CD4-positive, alpha-beta T cell treated with Interleukin-6 for 4 hours (primary cell): ENCODE results near the gene P2RY11.
A peak's percentile ranks its signal among the peaks of the same experiment; 100 is the strongest.

Experiments used
- DNase-seq: peaks from one replicate; pipeline ENCODE4 v3.0.0-alpha.2; 2020; ENCODE audit warnings: mixed read lengths

The P2RY11 gene

DNA sequence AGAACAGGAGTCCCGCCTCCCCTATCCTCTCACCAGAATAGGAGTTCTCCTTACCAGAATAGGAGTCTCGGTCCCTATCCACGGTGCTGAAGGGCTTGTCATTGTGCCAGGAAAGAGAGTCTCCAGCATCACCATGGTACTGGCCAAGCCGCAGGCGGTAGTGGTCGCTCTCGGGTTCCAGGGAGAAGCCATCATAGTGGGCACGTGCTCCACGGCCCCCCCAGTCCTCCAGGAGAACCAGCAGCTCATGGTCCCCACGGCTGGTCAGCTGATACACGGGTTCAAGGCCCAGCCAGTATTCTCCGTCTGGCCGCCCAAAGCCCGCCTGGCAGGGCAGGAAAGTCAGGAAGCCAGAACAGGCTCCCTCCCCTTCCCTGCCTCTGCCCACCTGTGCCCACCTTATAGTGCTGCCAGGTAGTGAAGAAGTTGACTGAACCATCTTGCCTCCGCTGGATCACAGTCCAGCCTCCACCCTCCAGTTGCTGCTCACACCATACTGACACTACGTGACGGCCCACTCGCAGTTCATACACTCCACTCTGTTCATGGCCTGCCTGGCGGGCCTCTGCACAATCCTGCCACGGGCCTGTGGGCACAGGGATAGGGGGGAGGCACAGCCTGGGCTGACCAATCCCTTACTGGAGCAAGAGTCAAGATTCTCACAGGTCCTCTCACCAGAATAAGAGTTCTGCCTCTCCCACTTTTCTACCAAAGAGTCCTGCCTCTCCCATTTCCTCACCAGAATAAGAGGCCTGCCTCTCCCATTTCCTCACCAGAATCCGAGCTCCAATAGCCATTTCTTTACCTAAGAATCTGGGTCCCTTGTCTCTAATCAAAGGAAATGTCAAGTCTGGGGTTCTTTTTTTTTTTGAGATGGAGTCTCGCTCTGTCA lies 18.0 kb upstream of the P2RY11 start:
- DNase-seq, result no peak

DNA sequence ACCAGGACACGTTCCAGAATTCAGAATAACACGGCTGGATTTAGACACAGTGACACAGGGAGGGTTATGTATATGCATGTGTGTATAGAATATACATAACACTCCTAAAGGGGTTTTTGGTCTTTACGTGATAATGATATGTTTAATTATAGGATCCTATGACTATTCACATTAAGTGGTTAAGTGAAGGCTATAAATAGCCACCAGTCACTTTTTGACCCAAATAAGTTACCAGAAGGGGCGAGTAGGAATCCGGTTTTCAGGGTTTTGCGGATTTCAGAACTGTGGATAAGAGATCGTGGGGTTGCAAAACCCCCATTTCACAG lies 15.9 kb upstream of the P2RY11 start:
- no peak for DNase-seq

DNA sequence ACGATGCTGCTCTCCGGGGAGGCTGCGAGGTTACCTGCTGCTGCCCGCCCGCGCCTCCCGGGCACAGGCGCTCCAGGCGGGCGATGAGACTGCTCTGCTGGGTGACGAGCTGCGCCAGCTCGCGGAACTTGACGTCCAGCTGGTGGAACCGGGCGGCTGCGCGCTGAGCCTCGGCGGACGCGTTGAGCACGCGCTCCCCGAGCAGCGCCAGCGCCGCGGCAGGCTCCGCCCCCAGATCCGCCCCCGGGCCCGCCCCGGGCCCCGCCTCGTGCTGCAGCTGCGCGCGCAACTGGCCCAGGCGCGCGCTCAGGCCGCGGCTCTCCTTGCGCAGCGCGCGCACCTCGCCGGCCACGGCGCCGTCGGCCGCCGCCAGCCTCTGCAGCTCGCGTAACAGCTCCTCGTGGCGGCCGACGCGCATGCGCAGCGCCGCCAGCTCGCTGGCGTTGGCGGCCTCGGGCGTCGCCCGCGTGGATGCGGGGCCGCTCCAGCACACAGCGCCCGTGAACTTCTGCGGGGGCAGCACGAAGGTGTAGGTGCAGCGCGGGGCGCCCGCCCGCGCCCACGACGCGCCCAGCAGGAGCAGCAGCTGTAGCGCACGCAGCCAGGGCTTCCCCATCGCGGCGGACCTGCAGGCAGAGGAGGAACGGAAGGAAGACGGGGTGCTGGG lies 15.4 kb upstream of the P2RY11 start:
- peak; percentile 90 for DNase-seq

DNA sequence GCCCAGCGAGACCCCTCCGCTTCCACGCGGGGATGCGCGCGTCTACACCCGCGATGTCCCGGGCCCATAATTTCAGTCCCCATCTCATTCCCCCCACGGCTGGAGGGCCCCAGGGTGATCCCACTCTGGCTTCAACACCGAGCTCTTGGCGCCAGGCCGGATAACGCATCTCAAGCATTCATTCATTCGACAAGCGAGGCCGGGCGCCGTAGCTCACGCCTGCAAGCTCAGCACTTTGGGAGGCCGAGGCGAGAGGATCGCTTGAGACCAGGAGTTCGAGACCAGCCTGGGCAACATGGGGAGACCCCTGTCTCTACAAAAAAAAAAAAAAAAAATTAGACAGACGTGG lies 14.9 kb upstream of the P2RY11 start:
- DNase-seq, result no peak

DNA sequence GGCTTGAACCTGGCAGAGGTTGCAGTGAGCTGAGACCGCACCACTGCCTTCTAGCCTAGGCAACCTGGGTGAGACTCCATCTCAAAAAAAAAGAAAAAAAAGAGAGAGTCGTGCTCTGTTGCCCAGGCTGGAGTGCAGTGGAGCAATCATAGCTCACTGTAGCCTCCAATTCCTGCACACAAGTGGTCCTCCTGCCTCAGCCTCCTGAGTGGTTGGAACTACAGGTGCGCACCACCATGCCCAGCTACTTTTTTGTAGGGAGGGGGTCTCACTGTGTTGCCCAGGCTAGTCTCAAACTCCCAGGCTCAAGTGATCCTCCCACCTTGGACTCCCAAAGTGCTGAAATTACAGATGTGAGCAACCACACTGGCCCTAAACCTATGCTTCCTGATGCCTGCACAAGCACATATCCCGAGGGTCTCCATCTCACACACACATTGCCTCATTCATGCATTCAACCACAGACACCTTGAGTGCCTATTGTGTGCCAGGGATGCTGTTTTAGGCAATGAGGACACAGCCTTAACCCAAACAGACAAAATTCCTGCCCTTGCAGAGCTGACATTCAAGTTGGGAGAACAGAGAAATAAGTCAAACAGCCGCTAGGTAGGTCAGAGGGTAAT lies 11.2 kb upstream of the P2RY11 start:
- no peak for DNase-seq

DNA sequence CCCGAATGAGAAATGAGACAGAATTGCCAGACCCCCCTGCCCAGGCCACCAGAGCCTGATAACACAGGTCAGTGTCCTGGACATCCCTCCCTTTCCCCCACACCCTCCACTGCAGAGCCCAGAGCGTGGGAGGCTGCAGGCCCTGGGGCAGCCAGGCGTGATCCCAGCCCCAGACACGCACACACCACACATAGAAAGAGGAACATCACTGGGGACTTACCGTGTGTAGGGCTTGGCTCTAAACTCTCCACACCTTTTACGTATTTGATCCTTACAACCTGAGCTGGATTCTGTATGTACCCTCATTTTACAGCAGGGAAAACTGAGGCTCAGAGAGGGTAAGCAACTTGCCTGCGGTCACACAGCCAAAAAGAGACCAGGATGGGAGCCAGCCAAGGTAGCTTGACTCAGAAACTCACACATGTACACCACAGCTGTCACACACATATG lies 8.7 kb upstream of the P2RY11 start:
- DNase-seq, result no peak

DNA sequence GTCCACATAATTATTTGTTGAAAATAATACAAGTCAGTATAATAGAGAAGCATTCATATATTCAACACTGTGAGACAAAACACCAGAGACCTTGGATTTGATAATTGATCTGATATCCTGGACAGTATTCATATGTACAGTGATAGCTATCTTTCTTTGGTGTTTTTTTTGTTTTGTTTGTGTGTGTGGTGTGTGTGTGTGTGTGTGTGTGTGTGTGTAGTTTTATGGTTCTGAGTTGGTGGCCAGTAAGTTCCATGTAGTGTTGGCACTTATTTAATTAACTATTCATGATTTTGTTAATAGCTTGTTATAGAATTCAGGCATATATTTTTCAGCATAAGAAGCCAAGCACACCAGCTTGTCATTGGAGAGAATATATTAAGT lies 7.4 kb upstream of the P2RY11 start:
- no peak for DNase-seq

DNA sequence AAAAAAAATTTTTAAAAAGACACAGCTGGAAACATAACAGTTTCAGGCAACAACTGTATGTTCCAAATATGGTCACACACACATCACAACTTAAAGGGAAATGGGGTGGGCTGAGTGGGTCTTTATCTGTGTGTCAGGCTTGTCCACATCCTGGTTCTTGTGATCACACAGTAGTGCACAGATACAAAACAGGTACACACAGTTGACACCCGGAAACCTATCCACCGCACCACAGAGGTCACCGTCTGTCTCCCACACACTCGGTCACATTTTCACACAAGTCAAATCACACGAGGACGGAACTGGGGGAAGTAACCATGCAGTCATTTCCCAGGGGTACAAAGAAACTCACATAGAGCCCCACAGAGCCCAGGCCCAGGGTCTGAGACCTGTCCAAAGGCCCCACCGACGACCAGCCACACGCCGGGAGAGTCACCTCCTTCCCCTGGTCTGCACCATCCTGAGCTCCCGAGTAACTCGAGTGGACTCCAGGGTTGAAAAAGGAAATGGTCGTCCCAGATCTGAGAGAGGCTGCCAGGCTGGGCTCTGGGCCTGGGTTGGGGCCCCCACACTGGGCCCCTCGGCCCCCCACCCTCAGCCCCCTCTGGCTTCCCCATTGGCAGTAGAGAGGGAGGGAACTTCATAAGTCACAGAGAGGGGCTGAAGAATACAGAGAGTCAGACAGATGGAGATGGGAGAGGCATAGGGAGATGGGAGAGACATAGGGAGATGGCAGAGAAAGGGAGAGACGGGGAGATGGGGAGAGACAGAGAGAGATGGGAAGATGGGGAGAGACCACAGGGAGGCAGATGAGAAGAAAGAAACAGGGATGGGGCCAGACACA lies 6.6 kb upstream of the P2RY11 start:
- DNase-seq, result peak; percentile 84

DNA sequence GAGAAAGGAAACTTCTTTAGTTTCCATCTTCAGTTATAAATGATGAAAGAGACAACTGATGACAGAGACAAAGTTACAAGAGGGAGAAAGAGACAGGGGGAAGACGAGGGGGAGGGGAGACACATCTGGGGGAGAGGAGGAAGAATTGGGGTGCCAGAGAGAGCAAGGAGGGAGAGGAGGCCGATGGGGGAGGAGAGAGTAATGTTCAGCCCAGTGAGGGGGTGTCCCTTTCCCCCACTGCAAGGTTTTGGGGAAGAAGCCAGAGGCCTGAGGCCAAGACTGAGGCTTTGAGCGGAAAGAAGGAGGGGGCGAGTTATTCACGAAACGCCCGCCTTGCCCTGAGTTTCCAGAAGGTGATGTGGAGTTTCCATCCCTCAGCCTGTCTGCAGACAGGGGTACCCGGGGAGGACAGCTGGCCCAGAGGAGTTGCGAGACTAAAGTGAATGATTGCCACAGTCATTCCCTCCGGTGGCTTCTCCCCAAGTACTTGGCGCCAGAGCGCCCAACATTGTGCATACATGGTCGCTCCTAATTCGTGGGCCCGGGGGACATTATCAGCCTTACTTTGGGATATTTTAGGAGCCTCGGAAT lies 5.9 kb upstream of the P2RY11 start:
- DNase-seq, result peak; percentile 34

DNA sequence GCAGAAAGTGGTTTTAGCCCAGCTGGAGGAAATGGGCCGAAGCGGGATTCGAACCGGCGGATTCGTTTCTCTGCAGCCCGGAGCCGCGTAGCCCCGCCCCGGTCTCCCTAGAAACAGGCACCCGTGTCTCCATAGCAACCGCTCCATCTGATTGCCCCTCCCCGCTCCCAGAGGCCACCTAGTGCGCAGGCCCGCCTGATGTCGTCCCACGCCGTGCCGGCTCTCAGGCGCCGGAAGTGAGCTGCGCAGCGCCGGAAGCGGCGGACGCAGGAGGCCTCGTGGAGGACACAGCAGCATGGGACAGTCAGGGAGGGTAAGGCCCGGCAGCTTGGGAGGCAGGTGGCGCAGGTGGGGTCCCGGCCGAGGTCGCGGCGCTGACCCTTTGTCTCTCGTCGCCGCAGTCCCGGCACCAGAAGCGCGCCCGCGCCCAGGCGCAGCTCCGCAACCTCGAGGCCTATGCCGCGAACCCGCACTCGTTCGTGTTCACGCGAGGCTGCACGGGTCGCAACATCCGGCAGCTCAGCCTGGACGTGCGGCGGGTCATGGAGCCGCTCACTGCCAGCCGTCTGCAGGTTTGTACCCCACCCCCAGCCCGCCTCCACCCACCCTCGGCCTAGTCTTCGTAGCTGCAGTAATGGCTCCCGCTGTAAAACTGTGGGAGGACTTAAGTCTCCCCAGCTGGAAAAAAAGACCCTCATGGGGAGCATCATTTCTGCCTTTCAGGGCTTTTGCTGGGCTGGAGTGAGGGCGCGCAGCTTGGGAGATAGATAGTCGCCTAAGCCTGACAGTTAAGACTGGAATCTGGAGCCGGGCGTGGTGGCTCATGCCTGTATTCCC lies 5.2 kb upstream of the P2RY11 start, which contains the start of gene PPAN:
TSS of gene PPAN (plus strand) at position 263 of the 837 bp plus-strand sequence. CDS start at position 296, 33 bp downstream.
- DNase-seq, result peak; percentile 98

DNA sequence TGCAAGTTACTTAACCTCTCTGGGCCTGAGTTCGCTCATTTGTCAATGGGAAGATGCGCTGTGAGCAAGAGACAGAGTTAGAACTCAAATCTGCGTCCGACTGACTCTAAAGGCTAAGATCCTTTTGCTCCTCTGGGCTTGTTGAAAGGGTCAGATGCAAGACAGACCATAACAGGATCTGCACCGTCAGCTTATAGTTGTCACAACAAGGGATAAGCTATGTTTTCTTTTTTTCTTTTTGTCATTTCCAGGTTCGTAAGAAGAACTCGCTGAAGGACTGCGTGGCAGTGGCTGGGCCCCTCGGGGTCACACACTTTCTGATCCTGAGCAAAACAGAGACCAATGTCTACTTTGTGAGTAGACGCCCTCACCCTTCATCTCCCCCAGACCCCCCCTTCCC lies 4.2 kb upstream of the P2RY11 start:
- no peak for DNase-seq

DNA sequence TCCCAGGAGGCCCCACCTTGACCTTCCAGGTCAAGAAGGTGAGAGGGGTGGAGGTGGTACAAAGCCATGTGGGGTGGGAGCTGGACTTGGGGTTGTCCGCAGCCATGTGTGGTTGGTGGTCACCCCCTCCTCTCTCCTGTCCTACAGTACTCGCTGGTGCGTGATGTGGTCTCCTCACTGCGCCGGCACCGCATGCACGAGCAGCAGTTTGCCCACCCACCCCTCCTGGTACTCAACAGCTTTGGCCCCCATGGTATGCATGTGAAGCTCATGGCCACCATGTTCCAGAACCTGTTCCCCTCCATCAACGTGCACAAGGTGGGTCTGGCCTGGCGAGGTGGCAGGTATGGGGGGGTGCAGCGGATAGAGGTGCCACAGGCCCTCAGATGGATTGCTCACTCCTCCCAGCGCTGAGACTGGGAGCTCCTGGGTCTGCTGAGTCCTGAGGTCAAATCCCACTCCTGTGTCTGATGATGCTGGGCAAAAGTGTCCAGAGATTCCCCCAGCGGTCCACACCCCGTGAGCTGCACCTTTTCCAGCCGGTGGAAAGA lies 3.6 kb upstream of the P2RY11 start:
- DNase-seq, result no peak

DNA sequence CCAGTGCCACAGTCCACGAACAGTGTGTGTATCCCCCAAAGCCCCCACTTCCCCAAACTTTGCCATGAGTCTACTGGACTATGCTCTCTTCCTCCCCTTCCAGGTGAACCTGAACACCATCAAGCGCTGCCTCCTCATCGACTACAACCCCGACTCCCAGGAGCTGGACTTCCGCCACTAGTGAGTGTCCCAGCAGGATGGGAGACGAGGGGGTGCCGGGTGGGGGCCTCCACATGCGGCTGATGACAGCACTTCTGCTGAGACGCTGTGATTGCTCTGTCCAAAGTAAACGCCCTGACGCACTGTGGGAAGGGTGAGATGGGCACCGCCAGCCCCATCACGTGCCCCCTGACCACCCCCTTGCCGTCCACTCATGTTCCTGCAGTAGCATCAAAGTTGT lies 2.0 kb upstream of the P2RY11 start:
- DNase-seq, result no peak

DNA sequence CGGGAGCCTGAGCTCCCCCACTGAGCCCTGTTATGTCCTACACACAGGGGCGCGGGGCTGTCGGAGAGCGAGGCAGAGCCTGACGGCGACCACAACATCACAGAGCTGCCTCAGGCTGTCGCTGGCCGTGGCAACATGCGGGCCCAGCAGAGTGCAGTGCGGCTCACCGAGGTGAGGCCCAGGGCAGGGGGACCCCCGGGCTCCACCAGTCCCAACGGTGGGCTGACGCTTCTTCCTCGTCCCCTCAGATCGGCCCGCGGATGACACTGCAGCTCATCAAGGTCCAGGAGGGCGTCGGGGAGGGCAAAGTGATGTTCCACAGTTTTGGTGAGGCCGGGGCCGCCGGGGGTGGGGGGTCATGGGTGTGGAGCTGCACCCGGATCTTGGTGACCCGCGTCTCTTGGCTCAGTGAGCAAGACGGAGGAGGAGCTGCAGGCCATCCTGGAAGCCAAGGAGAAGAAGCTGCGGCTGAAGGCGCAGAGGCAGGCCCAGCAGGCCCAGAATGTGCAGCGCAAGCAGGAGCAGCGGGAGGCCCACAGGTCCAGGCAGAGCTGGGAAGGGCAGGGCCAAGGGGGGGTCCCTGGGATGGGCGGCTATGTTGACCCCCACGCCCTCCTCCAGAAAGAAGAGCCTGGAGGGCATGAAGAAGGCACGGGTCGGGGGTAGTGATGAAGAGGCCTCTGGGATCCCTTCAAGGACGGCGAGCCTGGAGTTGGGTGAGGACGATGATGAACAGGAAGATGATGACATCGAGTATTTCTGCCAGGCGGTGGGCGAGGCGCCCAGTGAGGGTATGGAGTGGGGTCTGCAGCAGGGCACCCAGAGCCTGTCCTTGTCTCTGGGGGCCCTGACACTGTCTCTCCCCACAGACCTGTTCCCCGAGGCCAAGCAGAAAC lies 1.2 kb upstream of the P2RY11 start:
- no peak for DNase-seq

DNA sequence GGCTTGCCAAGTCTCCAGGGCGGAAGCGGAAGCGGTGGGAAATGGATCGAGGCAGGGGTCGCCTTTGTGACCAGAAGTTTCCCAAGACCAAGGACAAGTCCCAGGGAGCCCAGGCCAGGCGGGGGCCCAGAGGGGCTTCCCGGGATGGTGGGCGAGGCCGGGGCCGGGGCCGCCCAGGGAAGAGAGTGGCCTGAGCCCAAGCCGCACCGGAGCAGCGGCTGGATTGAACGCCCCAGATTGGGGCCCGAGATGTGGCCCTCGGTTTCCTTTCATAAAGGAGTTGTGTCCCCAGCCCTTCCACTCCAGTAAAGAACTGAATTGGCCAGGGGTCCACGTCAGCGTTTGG lies 548 bp upstream of the P2RY11 start:
- DNase-seq, result no peak

DNA sequence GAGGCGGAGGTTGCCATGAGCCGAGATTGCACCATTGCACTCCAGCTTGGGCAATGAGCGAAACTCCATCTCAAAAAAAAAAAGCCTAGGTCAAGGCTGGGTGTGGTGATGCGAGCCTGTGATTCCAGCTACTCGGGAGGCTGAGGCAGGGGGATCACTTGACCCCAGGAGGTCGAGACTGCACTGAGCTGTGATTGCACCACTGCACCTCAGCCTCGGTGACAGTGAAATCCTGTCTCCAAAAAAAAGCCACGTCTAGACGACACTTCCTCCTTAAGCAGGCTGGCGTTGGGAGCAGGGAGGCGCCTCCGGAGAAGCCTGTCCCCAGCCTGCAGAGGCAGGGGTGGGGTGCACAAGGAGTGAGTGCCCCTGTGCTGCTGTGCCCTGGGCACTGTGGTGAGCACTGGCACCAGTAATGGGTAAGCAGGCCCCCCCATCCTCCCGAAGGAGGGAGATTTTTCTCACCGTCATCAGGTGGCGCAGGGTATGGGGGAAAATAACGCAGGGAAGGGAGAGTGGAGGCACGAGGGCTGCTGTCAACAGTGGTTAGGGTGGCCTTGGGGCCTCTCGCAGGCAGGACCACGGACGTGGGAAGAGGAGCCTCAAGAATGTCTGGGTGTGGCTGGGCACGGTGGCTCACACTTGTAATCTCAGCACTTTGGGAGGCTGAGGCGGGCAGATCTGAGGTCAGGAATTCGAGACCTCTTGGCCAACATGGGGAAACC lies 706 bp downstream of the P2RY11 start:
- DNase-seq, result peak; percentile 27

DNA sequence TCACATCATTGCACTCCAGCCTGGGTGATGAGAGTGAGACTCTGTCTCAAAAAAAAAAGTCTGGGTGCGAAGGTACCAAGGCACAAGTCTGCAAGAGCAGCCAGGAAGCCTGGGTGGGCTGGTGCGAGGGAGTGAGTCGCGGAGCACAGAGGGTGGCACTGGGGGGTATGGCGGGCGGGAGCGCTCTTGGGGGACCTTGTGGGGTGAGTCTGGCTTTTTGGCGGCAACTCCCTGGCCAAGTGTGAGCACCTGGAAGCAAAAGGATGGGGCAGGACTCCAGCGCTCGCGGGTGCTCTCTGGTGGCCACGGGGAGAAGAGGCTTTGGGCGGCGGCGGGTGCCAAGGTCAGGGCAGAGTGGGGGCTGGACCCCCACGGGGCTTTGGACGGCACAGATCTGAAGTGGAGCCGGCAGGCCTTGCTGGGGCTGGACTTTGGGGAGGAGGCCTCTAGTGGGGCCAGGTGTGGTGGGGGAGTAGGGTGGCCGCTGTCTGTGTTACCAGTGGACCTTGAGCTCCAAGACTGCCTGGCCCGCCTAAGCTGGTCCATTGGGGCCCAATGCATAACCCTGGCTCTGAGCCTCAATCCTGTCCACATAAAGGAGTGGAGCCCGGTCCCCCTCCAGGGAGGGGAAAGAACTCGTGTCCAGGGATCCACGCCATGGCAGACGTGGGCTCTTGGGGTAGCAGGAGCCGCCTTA lies 1.6 kb downstream of the P2RY11 start:
- peak; percentile 74 for DNase-seq

DNA sequence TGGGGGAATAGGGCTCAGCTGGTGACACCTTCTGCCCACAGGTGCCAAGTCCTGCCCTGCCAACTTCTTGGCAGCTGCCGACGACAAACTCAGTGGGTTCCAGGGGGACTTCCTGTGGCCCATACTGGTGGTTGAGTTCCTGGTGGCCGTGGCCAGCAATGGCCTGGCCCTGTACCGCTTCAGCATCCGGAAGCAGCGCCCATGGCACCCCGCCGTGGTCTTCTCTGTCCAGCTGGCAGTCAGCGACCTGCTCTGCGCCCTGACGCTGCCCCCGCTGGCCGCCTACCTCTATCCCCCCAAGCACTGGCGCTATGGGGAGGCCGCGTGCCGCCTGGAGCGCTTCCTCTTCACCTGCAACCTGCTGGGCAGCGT lies 2.1 kb downstream of the P2RY11 start:
- DNase-seq, result no peak
